HepG2 (cell line): Measurements from ENCODE around the gene ZSCAN2. TPM values are rescaled to one million over a fixed set of nuclear protein-coding genes. Genes with fewer than 3 reads are reported as not detected.

ENCODE experiments used
- CAMTA2 ChIP-seq: sonication (generic); formaldehyde crosslinking; IDR thresholded peaks from 2 replicates; pipeline ENCODE4 v1.4.0; 2020; ENCODE audit warnings: mild to moderate bottlenecking, missing genetic modification reagents, borderline replicate concordance
- FOXA1 ChIP-seq, 2 experiments: fragments of 450-650 bp in 1 of 2; sonication (generic) in 1 of 2; formaldehyde crosslinking in 1 of 2; IDR thresholded peaks; 2 replicates each; pipeline versions ENCODE4 v1.4.0 to v1.6.1; 2016 to 2020; ENCODE audit warnings: missing genetic modification reagents in 1 of 2
- HCFC1 ChIP-seq: fragments of 150-350 bp; IDR thresholded peaks from 2 replicates; pipeline ENCODE4 v1.6.1; 2014; ENCODE audit warnings: low read depth, low read length
- LCORL ChIP-seq, 2 experiments: fragments of 450-650 bp in 1 of 2; sonication (generic) in 1 of 2; formaldehyde crosslinking in 1 of 2; IDR thresholded peaks; 2 replicates each; pipeline versions ENCODE4 v1.5.0 to v1.6.1; 2017 to 2020; ENCODE audit warnings: antibody characterized with exemption in 1 of 2, missing genetic modification reagents in 1 of 2
- MZF1 ChIP-seq: sonication (generic); formaldehyde crosslinking; IDR thresholded peaks from 2 replicates; pipeline ENCODE4 v1.8.1; 2023; ENCODE audit warnings: mild to moderate bottlenecking, missing genetic modification reagents, borderline replicate concordance
- NCOA5 ChIP-seq: sonication (generic); formaldehyde crosslinking; IDR thresholded peaks from 2 replicates; pipeline ENCODE4 v1.4.0; 2020; ENCODE audit warnings: missing genetic modification reagents
- RFXANK ChIP-seq: IDR thresholded peaks from 2 replicates; pipeline ENCODE4 v1.6.1; 2016
- SALL2 ChIP-seq: sonication (generic); formaldehyde crosslinking; IDR thresholded peaks from 2 replicates; pipeline ENCODE4 v1.8.1; 2023; ENCODE audit warnings: mild to moderate bottlenecking, missing genetic modification reagents, inconsistent platforms
- SMARCC2 ChIP-seq: fragments of 450-650 bp; IDR thresholded peaks from 2 replicates; pipeline ENCODE4 v1.6.1; 2017; ENCODE audit warnings: antibody characterized with exemption, mild to moderate bottlenecking
- SP140L ChIP-seq: sonication (generic); formaldehyde crosslinking; IDR thresholded peaks from 2 replicates; pipeline ENCODE4 v1.4.0; 2020; ENCODE audit warnings: missing genetic modification reagents, borderline replicate concordance
- SRSF4 ChIP-seq: fragments of 200-400 bp; formaldehyde crosslinking; IDR thresholded peaks from one replicate; pipeline ENCODE4 v1.6.1; 2018; ENCODE audit warnings: mild to moderate bottlenecking, low read depth, low read length, moderate library complexity; ENCODE audit not compliant: poor library complexity, severe bottlenecking
- SUZ12 ChIP-seq: fragments of 150-350 bp; IDR thresholded peaks from 2 replicates; pipeline ENCODE4 v1.6.1; 2014; ENCODE audit warnings: low read depth, low read length
- TMF1 ChIP-seq: sonication (generic); formaldehyde crosslinking; IDR thresholded peaks from 2 replicates; pipeline ENCODE4 v1.8.1; 2022; ENCODE audit warnings: low read depth, missing genetic modification reagents
- U2AF2 ChIP-seq: fragments of 200-400 bp; formaldehyde crosslinking; IDR thresholded peaks from 2 replicates; pipeline ENCODE4 v1.6.1; 2017; ENCODE audit warnings: low read depth, mild to moderate bottlenecking, low read length
- ZIK1 ChIP-seq: sonication (generic); formaldehyde crosslinking; IDR thresholded peaks from 2 replicates; pipeline ENCODE4 v1.5.0; 2020; ENCODE audit warnings: mild to moderate bottlenecking, low read depth, missing genetic modification reagents, borderline replicate concordance
- ZMYM3 ChIP-seq: sonication (generic); formaldehyde crosslinking; IDR thresholded peaks from 2 replicates; pipeline ENCODE4 v1.5.1; 2020; ENCODE audit warnings: mild to moderate bottlenecking, missing genetic modification reagents
- ZNF24 ChIP-seq: fragments of 450-650 bp; IDR thresholded peaks from 2 replicates; pipeline ENCODE4 v1.6.1; 2017; ENCODE audit warnings: antibody characterized with exemption, mild to moderate bottlenecking
- ZNF251 ChIP-seq: sonication (generic); formaldehyde crosslinking; IDR thresholded peaks from 2 replicates; pipeline ENCODE4 v1.9.0; 2021; ENCODE audit warnings: mild to moderate bottlenecking, missing genetic modification reagents
- ZNF879 ChIP-seq: sonication (generic); formaldehyde crosslinking; IDR thresholded peaks from 2 replicates; pipeline ENCODE4 v1.8.1; 2023; ENCODE audit warnings: missing genetic modification reagents
- polyA plus RNA-seq, 8 experiments: library from polyadenylated mRNA; depleted of rRNA in 3 of 8; stranded (reverse) in 7 of 8; unstranded in 1 of 8; fragments of >200 nt; fragmentation: Illumina TruSeq in 4 of 8; extraction: Trizol in 4 of 8; gene quantifications; 2 replicates each; pipeline versions ENCODE4 v1.2.1 to v1.2.3, GENCODE V29; 2011 to 2016; ENCODE audit warnings: low read depth in 4 of 8, missing spikeins in 1 of 8, mixed read lengths in 1 of 8; ENCODE audit not compliant: insufficient read depth in 1 of 8
- total RNA-seq, 5 experiments: library from RNA; depleted of rRNA; stranded (reverse); fragments of >200 nt; fragmentation: Illumina TruSeq; extraction: Trizol; gene quantifications; 2 replicates each; pipeline ENCODE4 v1.2.3, GENCODE V29; 2016; ENCODE audit warnings: low read depth in 1 of 5
- TF ChIP-seq, protein P1 (sequence below): sonication (generic); formaldehyde crosslinking; IDR thresholded peaks from 2 replicates; pipeline ENCODE4 v1.8.1; 2023; ENCODE audit warnings: mild to moderate bottlenecking, missing genetic modification reagents, borderline replicate concordance
- TF ChIP-seq, protein P2 (sequence below): sonication (generic); formaldehyde crosslinking; IDR thresholded peaks from 2 replicates; pipeline ENCODE4 v1.4.0; 2020; ENCODE audit warnings: low read depth, mild to moderate bottlenecking, missing genetic modification reagents
- TF ChIP-seq, protein P3 (sequence below): sonication (generic); formaldehyde crosslinking; IDR thresholded peaks from 2 replicates; pipeline ENCODE4 v1.4.0; 2020; ENCODE audit warnings: mild to moderate bottlenecking, missing genetic modification reagents, borderline replicate concordance
- TF ChIP-seq, protein P4 (sequence below): sonication (generic); formaldehyde crosslinking; IDR thresholded peaks from 2 replicates; pipeline ENCODE4 v1.4.0; 2020; ENCODE audit warnings: missing genetic modification reagents

Gene ZSCAN2
- total and polyA plus RNA-seq, 2 of the 13 experiments (the other 11 are each of a cell fraction or from before 2014, with no cell fraction given): 11.4 to 21.5 TPM

DNA sequence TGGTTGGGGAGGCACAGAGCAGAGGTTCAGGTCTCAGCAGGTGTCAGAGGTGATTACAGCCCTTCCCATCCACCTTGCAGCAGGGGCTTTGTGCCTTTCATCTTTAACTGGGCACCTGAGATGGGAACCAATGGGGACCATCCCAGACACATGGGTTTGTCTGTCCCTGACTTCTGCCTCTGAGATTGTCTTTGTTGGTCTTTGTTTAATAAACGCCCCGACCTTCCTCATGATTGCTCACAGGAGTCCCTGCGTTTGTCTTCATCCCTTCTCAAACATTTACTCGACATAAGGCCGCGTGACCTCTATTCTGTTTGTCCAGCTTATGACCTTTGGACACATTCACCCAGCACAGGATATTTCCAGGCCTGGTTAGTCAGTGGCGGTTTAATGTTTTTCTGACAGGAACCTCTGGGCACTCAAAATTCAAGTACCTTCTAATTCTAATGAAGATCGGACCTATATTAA lies 5.9 kb downstream of the ZSCAN2 start (continued):
- TF ChIP-seq HCFC1 (no peak), NCOA5 (no peak), TMF1 (CRISPR knock-in tag) (no peak), MZF1 (CRISPR knock-in tag) (no peak), FOXA1 (IDR thresholded peaks at IDR 0.05) (peak; percentile 59), FOXA1 (CRISPR knock-in tag; IDR thresholded peaks at IDR 0.05) (peak; percentile 89), RFXANK (CRISPR knock-in tag) (no peak), ZNF251 (CRISPR knock-in tag) (no peak), CAMTA2 (CRISPR knock-in tag) (no peak), SRSF4 (no peak), ZNF879 (CRISPR knock-in tag) (no peak), ZIK1 (CRISPR knock-in tag) (no peak), SUZ12 (no peak), SALL2 (CRISPR knock-in tag) (no peak), SMARCC2 (no peak), ZMYM3 (peak; percentile 50; the same call in 1 of the 2 replicates), U2AF2 (no peak), LCORL (IDR thresholded peaks at IDR 0.05) (no peak), LCORL (CRISPR knock-in tag; IDR thresholded peaks at IDR 0.05) (peak; percentile 82), SP140L (CRISPR knock-in tag) (no peak), ZNF24 (no peak)
- TF ChIP-seq, protein P1, sequence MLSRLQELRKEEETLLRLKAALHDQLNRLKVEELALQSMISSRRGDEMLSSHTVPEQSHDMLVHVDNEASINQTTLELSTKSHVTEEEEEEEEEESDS (CRISPR knock-in tag): no peak; the same call in 1 of the 2 replicates
- TF ChIP-seq, protein P2, sequence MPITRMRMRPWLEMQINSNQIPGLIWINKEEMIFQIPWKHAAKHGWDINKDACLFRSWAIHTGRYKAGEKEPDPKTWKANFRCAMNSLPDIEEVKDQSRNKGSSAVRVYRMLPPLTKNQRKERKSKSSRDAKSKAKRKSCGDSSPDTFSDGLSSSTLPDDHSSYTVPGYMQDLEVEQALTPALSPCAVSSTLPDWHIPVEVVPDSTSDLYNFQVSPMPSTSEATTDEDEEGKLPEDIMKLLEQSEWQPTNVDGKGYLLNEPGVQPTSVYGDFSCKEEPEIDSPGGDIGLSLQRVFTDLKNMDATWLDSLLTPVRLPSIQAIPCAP: no peak
- TF ChIP-seq, protein P3, sequence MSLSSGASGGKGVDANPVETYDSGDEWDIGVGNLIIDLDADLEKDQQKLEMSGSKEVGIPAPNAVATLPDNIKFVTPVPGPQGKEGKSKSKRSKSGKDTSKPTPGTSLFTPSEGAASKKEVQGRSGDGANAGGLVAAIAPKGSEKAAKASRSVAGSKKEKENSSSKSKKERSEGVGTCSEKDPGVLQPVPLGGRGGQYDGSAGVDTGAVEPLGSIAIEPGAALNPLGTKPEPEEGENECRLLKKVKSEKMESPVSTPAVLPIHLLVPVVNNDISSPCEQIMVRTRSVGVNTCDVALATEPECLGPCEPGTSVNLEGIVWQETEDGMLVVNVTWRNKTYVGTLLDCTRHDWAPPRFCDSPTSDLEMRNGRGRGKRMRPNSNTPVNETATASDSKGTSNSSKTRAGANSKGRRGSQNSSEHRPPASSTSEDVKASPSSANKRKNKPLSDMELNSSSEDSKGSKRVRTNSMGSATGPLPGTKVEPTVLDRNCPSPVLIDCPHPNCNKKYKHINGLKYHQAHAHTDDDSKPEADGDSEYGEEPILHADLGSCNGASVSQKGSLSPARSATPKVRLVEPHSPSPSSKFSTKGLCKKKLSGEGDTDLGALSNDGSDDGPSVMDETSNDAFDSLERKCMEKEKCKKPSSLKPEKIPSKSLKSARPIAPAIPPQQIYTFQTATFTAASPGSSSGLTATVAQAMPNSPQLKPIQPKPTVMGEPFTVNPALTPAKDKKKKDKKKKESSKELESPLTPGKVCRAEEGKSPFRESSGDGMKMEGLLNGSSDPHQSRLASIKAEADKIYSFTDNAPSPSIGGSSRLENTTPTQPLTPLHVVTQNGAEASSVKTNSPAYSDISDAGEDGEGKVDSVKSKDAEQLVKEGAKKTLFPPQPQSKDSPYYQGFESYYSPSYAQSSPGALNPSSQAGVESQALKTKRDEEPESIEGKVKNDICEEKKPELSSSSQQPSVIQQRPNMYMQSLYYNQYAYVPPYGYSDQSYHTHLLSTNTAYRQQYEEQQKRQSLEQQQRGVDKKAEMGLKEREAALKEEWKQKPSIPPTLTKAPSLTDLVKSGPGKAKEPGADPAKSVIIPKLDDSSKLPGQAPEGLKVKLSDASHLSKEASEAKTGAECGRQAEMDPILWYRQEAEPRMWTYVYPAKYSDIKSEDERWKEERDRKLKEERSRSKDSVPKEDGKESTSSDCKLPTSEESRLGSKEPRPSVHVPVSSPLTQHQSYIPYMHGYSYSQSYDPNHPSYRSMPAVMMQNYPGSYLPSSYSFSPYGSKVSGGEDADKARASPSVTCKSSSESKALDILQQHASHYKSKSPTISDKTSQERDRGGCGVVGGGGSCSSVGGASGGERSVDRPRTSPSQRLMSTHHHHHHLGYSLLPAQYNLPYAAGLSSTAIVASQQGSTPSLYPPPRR: peak; percentile 96
- TF ChIP-seq, protein P4, sequence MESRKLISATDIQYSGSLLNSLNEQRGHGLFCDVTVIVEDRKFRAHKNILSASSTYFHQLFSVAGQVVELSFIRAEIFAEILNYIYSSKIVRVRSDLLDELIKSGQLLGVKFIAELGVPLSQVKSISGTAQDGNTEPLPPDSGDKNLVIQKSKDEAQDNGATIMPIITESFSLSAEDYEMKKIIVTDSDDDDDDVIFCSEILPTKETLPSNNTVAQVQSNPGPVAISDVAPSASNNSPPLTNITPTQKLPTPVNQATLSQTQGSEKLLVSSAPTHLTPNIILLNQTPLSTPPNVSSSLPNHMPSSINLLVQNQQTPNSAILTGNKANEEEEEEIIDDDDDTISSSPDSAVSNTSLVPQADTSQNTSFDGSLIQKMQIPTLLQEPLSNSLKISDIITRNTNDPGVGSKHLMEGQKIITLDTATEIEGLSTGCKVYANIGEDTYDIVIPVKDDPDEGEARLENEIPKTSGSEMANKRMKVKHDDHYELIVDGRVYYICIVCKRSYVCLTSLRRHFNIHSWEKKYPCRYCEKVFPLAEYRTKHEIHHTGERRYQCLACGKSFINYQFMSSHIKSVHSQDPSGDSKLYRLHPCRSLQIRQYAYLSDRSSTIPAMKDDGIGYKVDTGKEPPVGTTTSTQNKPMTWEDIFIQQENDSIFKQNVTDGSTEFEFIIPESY (CRISPR knock-in tag): no peak
